Testis (tissue), 5 donors: ENCODE measurements around the gene ZACN. TPM values are rescaled to one million over a fixed set of nuclear protein-coding genes. Genes with fewer than 3 reads are reported as not detected.

Source experiments
- DNase-seq: peaks from one replicate; pipeline ENCODE4 v3.0.0-alpha.2; 2019
- H3K27ac ChIP-seq, 2 donors: fragments of 200-600 bp; sonication (generic); one replicate each; pipeline ENCODE4 v1.5.1; 2019
- H3K27me3 ChIP-seq: fragments of 200-600 bp; sonication (generic); one replicate; pipeline ENCODE4 v1.5.1; 2019
- H3K36me3 ChIP-seq: fragments of 200-600 bp; sonication (generic); one replicate; pipeline ENCODE4 v1.5.1; 2017; ENCODE audit warnings: low read depth; ENCODE audit errors: missing control alignments
- H3K4me1 ChIP-seq: fragments of 200-600 bp; sonication (generic); one replicate; pipeline ENCODE4 v1.5.1; 2019
- H3K4me3 ChIP-seq, 2 donors: fragments of 200-600 bp; sonication (generic); one replicate each; pipeline ENCODE4 v1.5.1; 2017 to 2019
- H3K9me3 ChIP-seq: fragments of 200-600 bp; sonication (generic); one replicate; pipeline ENCODE4 v1.5.1; 2017
- CTCF ChIP-seq, 3 experiments: fragments of 450-650 bp in 2 of 3; fragments of 200-600 bp in 1 of 3; sonication (generic) in 1 of 3; IDR thresholded peaks; one replicate each; pipeline ENCODE4 v1.5.1; 2016 to 2019; ENCODE audit warnings: antibody characterized with exemption in 3 of 3, mild to moderate bottlenecking in 2 of 3, moderate library complexity in 1 of 3
- POLR2A ChIP-seq: fragments of 450-650 bp; IDR thresholded peaks from one replicate; pipeline ENCODE4 v1.6.1; 2017; ENCODE audit warnings: antibody characterized with exemption, mild to moderate bottlenecking, moderate library complexity
- WGBS, 2 donors: methylation state at CpG; one replicate each; pipeline ENCODE4 v1.1.5; 2018; 5-methylcytosine and 5-hydroxymethylcytosine counted together
- intact Hi-C: fragments of 100-400 bp; cut with DNase I; formaldehyde crosslinking; loops from one replicate; pipeline ENCODE4 v1.15.1; 2023; ENCODE audit warnings: low total_unique reads
- long read RNA-seq, 2 donors: transcript quantifications; one replicate each; lab custom pipeline, GENCODE V29; 2026
- polyA plus RNA-seq: library from polyadenylated mRNA; stranded (reverse); fragments of 350-450 nt; fragmentation: Illumina TruSeq; extraction: RNeasy Lipid Tissue Mini Kit (QIAGEN cat#74804); gene quantifications from one replicate; pipeline ENCODE4 v1.2.3, GENCODE V29; 2014; ENCODE audit warnings: low read depth, low replicate concordance; ENCODE audit not compliant: insufficient read depth
- total RNA-seq, 2 donors: library from RNA; depleted of rRNA; stranded (reverse); fragments of >200 nt; gene quantifications; one replicate each; pipeline ENCODE4 v1.2.3, GENCODE V29; 2016

ZACN gene
- under 1 TPM in 1 of 2 donors, not detected in 1; 0.31 TPM for total RNA-seq
- polyA plus RNA-seq, result 0.13 TPM
- long read RNA-seq, donor 1, transcript ZACN-205 (1 exons, 2,651 nt), result major isoform, 189 of 216 reads
- long read RNA-seq, donor 1, partial matches to known transcripts, result 27 of 216 reads
- long read RNA-seq, donor 1, other reads (novel, unspliced or antisense), result 0 of 216 reads
- long read RNA-seq, donor 2, transcript ZACN-205 (1 exons, 2,651 nt), result major isoform, 113 of 128 reads
- long read RNA-seq, donor 2, partial matches to known transcripts, result 15 of 128 reads
- long read RNA-seq, donor 2, other reads (novel, unspliced or antisense), result 0 of 128 reads

GRCh38 chr17:76078860-76079534 is at the start of gene ZACN:
ZACN (plus strand) TSS chr17:76079182; CDS start chr17:76079265, 83 bp downstream.
- Histone ChIP-seq H3K4me1 (peaks cover 36% of the 10 kb centered on the region), H3K36me3 (no peaks in the 10 kb centered on the region), H3K4me3 (no peak within 1 kb of the TSS), H3K27me3 (no peaks in the 10 kb centered on the region), H3K9me3 (no peaks in the 10 kb centered on the region), H3K27ac (no peak within 1 kb of the TSS)
- intact Hi-C loops, result no loop called here
- no peak for TF ChIP-seq CTCF (IDR thresholded peaks at IDR 0.05)
- TF ChIP-seq POLR2A, result no peak
- 53 to 63% methylated on average over 6 to 17 of the region's 17 CpGs for WGBS, 2 donors
- DNase-seq, result no peak

- DNase-seq, result no peak
- Histone ChIP-seq H3K4me1 (peaks cover 21% of the 10 kb centered on the region), H3K27me3 (no peaks in the 10 kb centered on the region), H3K36me3 (no peaks in the 10 kb centered on the region), H3K27ac (no peak overlapping the region), H3K9me3 (no peaks in the 10 kb centered on the region), H3K4me3 (no peak overlapping the region)
- intact Hi-C loops, result no loop called here
- TF ChIP-seq POLR2A (no peak), CTCF (IDR thresholded peaks at IDR 0.05) (peak in 2 of 3 experiments; percentile 2 to 29)
- 86 to 88% methylated on average over 13 to 20 of the region's 20 CpGs for WGBS, 2 donors
These were observed 46.8 kb upstream of the ZACN start for GRCh38 chr17:76032073-76032779.

GRCh38 chr17:76032780-76033108 is 46.2 kb upstream of the ZACN start:
- Histone ChIP-seq H3K9me3 (no peaks in the 10 kb centered on the region), H3K4me3 (no peak overlapping the region), H3K27me3 (no peaks in the 10 kb centered on the region), H3K27ac (no peak overlapping the region), H3K36me3 (no peaks in the 10 kb centered on the region), H3K4me1 (peaks cover 21% of the 10 kb centered on the region)
- DNase-seq, result no peak
- WGBS, 2 donors, result 72 to 90% methylated on average over 5 of the region's 5 CpGs
- TF ChIP-seq POLR2A, result no peak
- no peak for TF ChIP-seq CTCF (IDR thresholded peaks at IDR 0.05)
- intact Hi-C loops, result no loop called here

GRCh38 chr17:76033139-76033538 is 45.8 kb upstream of the ZACN start:
- Histone ChIP-seq H3K4me1 (peaks cover 21% of the 10 kb centered on the region), H3K27ac (no peak overlapping the region), H3K4me3 (no peak overlapping the region), H3K9me3 (no peaks in the 10 kb centered on the region), H3K27me3 (no peaks in the 10 kb centered on the region), H3K36me3 (no peaks in the 10 kb centered on the region)
- WGBS, 2 donors, result 81 to 93% methylated on average over 6 of the region's 6 CpGs
- no peak for DNase-seq
- intact Hi-C loops, result no loop called here
- TF ChIP-seq CTCF (IDR thresholded peaks at IDR 0.05) (no peak), POLR2A (no peak)
